GM18499 (cell line): ENCODE results near the gene LDB3.

Experiments
- ATAC-seq: cut with Tn5 transposase; IDR thresholded peaks from one replicate; pipeline ENCODE4 v1.9.1; 2021; ENCODE audit warnings: moderate number of reproducible peaks; ENCODE audit not compliant: insufficient read depth, unreplicated experiment

Gene LDB3

GRCh38 chr10:86651021-86651471 is 17.3 kb upstream of the LDB3 start:
- no peak for ATAC-seq

DNA sequence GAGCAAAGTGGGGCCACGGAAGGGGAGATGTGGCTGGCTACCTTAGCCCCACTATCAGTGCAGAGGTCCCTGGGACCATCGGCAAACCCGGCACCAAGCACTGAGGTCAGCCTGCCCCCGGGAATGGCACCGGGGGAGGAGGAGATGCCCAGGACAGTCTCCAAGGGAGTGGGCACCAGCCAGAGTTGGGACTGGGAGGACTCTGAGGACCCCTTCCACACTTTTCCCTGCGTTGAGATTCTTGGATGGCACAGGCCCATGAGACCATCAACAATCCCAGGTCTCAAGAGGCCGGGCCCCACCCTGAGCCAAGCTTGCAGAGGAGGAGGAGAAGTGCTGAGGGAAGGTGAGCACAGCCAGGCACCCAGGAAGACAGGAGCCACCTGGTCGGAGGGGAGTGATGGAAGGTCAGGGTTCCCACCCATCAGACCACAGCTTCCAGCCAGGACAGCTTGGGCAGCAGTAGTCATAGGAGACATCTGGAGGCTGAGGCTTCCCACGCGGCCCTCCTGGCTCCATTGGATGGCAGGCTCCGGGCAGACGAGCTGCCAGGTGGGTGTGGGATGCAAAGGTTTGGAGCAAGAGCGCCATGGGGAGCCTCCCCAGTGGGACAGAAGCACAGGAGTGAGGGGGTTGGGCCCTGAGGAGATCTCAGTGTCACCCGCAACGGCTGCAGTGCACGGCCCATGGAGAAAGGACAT is 16.5 kb upstream of the LDB3 start:
- no peak for ATAC-seq

DNA sequence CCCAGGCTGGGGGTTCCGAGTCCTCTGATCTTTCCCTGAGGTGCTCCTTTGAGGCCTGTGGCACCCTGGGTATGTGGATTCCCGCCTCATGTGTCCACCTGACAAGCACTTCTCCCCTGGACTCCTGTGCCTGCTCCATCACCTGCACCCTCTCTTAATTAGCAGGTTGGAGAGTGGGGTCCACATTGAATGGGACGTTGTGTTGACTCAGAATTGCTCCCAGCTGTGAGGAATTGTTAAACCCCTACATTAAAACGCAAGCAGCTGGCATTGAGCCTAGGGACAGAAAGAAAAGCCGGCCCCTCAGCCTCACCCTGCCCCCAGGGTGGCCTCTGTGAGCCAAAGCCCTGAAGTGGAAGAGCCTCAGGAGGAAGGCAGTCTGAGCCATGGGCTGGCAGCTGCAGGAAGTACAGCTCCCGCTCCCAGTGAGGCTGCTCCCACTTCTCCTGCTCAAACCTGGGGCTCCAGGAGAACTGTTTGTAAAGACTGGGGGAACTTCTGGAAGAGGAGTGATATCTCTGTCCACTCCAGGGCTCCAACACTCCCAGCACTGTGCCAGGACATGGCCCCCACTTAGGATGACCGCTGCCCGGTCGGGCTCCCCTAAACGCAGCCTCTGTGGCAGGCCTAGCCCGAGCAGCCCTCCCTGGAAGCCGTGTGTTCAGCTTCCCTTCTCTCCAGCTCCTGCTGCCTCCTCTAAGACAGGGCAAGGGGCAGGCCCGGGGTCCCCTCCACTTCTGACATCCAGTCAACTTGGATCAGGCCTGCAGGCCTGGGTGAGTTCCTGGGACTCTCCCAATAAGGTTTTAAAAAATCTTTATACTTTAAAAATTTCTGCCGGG is 15.7 kb upstream of the LDB3 start:
- ATAC-seq, result no peak

- no peak for ATAC-seq
Measured at GRCh38 chr10:86653379-86653778, 14.9 kb upstream of the LDB3 start.

DNA sequence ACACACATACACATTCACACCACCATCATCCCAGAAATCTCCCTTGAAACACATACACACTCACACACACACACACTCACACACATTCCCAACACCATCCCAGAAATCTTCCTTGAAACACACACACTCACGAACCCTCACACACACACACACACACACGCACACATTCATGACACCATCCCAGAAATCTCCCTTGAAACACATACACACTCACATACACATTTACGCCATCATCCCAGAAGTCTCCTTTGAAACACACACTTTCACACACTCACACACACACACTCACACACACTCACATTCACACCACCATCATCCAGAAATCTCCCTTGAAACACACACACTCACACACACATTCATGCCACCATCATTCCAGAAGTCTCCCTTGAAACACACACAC is 14.3 kb upstream of the LDB3 start:
- no peak for ATAC-seq

DNA sequence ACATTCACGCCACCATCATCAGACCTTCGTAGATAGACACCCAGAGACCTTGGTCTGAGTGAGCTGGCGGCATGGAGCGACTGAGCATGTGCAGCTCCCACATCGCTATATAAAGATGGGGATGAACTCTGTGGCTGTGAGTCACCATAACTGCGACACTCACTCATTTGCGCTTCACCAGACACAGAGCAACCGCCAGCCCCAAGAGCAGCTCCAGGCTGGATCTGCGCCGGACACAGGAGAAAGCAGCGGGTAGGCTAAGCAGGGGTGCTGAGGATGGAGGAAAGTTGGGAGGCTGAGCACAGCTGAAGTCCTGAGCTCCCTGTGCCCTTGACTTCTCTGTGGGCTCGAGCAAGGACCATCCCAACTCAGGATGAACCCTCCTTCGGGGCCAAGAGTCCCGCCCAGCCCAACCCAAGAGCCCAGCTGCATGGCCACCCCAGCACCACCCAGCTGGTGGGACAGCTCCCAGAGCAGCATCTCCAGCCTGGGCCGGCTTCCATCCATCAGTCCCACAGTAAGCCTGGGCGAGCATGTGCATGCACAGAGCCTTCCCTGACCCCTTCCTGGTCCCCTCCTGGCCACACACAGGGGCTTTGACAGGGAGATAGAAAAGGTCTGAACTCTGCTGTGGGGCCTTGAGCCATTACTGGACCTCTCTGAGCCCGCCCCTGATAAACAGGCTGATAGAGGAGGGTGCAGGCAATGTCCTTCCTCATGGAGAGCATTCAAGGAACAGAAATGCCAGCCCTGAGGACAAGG is 13.7 kb upstream of the LDB3 start, which contains the start of gene OPN4:
OPN4 (plus strand) TSS at position 137 of the 762 bp plus-strand sequence; CDS start at position 374, 237 bp downstream.
- no peak for ATAC-seq

DNA sequence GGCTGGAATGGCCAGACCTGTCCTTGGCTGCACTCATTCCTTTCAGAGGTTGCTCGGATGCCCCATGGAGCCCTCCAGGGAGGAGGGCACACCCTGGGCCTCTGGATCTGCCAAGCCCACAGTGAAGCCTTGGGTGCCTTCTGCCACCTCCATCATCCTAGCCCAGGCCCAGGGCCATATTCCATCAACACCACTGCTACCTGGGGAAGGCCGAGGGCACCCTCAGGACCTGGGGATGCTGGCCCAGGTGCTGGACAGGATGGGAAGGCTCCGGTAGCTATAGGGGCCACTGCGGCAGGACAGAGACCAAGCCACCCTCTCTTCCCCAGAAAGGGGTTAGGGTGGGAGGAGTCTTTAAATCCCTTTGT is 13.2 kb upstream of the LDB3 start:
- no peak for ATAC-seq

DNA sequence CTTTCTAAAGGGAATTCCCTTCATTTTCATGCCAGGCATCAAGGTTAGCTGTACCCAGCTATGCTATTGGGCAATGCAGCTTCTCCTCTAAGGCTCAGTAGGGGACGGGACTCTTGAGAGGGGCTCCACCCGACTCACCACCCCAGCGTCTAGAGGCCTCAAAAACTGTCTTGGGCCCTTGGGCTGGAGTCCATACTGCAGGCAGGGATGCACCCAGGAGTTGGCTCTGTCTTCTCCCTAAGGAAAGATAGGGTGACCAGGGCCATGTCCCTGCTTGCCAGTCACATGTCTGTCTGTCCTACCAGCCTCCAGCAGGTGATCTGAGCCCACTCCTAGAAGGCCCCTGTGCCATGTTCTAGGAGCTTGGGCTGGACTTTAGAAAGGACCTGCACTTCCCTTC is 12.7 kb upstream of the LDB3 start:
- ATAC-seq, result no peak

DNA sequence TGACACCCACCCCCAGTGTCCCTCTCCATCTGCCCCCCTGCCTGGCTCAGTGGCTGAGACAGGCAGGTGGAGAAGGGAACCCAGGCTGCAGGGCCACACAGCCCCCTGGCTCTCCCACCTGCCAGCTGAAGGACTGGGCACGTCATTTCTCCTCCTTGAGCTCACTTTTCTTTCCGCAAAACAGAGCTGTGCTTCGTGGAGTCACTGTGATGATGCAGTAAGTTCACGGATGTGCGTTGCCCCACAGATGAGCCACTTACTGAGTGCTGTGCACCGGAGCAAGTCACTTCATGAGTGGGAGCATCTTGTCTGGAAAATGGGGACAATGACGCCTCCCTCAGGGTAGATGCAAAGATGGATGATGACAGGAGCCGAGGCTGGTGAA is 11.3 kb upstream of the LDB3 start:
- ATAC-seq, result no peak

DNA sequence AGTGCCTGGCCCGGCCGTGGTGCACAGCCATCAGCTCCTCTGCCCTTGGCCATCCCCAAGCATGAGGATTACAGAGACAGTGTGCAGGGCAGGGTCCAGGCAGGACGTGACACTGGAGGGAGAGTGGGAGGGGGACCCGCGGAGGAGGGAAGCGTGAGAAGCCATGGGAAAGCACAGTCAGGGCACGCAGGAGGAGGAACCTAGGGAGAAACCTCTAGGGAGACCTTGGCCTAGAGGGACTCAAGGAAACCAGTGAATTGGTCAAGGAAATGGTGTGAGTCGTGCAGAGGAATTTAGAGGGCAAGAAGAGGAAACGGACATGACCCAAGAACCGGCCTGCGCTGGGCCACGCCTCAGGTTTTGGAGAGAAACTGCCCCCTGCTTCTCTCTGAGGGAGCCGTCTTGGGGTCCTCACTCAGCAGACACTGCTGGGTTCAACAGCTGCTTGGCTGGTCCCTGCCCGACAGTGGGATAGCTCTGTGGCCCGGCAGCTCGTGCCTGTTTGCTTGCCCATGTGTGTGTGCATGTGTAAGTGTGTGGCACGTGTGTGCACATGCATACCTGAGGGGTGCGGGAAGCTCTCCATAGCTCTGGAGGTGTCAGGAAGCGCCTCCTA is 10.8 kb upstream of the LDB3 start:
- no peak for ATAC-seq

GRCh38 chr10:86658261-86658741 is 10.0 kb upstream of the LDB3 start:
- ATAC-seq, result no peak

DNA sequence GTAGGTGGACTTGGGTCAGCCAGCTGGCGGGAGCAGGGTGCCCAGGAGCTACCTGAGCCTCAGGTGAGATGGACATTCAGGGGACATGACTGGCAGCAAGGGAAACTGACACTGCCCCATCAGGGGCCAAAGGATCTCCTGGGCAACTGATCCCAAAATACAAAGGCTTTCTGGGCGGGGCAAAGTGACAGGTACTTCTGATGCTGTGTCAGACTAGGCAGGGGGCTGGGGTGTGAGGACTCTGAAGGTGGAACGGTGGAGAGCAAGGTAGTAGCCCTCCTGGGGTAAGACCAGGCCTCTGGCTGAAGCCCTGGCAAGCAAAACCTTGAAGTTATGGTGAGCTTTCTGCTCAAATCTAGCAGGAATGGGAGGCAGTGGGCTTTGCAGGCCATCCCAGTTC is 9.6 kb upstream of the LDB3 start:
- ATAC-seq, result no peak

GRCh38 chr10:86659161-86659691 is 9.1 kb upstream of the LDB3 start:
- no peak for ATAC-seq

GRCh38 chr10:86659721-86660453 is 8.4 kb upstream of the LDB3 start:
- ATAC-seq, result no peak

GRCh38 chr10:86661161-86662025 is 6.9 kb upstream of the LDB3 start:
- ATAC-seq, result no peak

- no peak for ATAC-seq
Measured at GRCh38 chr10:86662186-86663045, 5.9 kb upstream of the LDB3 start.

DNA sequence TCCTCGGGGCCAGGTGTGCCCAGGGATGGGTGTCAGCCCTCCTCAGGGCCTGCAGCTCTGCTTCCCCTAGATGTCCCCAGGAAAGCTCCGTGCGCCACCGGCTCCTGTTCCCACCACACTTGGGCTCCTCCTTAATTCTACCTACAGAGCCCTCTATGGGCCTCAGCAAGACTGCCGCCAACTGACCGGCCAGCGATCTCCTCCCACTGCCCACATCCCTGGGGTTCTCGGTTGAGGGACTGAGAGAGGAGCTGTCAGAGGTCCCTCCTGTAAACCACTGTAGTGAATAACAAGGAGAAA is 5.3 kb upstream of the LDB3 start:
- ATAC-seq, result no peak
